IPS-NIHi7 (cell line): ENCODE results near the gene PCDHGA1.
"Not testable (repeated sequence)": the region's sequence is repeated elsewhere in the genome, so short reads cannot be mapped to it uniquely, and the experiment has no call there.

Experiments
- DNase-seq: peaks from one replicate; pipeline ENCODE4 v3.0.0; 2012; ENCODE audit warnings: mixed read lengths; ENCODE audit errors: extremely low spot score

The PCDHGA1 gene

GRCh38 chr5:141346017-141346416 is 15.7 kb downstream of the PCDHGA1 start:
- DNase-seq, result not testable (repeated sequence)

GRCh38 chr5:141349917-141350619 is 19.8 kb downstream of the PCDHGA1 start, which contains the start of gene PCDHGB1:
Gene PCDHGB1, plus strand, starts transcription at chr5:141350099. Its CDS starts 162 bp downstream, at chr5:141350261.
- peak; percentile 79 for DNase-seq

GRCh38 chr5:141351591-141351990 is 21.3 kb downstream of the PCDHGA1 start:
- no peak for DNase-seq

GRCh38 chr5:141354900-141355469 is 24.7 kb downstream of the PCDHGA1 start, which contains the start of gene PCDHGA4:
Gene PCDHGA4, plus strand, starts transcription at chr5:141355021. Its CDS starts 87 bp downstream, at chr5:141355108.
- DNase-seq, result no peak

- no peak for DNase-seq
Observed at GRCh38 chr5:141355641-141356040, 25.3 kb downstream of the PCDHGA1 start.

- no peak for DNase-seq
Observed at GRCh38 chr5:141356133-141356532, 25.8 kb downstream of the PCDHGA1 start.

GRCh38 chr5:141356950-141357349 is 26.6 kb downstream of the PCDHGA1 start:
- no peak for DNase-seq

GRCh38 chr5:141359790-141360426 is 29.6 kb downstream of the PCDHGA1 start, which contains the start of gene PCDHGB2:
Gene PCDHGB2, plus strand, starts transcription at chr5:141359994. Its CDS starts 142 bp downstream, at chr5:141360136.
- DNase-seq, result peak; percentile 71

GRCh38 chr5:141360685-141361084 is 30.4 kb downstream of the PCDHGA1 start:
- DNase-seq, result no peak

GRCh38 chr5:141362719-141363118 is 32.4 kb downstream of the PCDHGA1 start:
- DNase-seq, result no peak

- DNase-seq, result no peak
Observed at GRCh38 chr5:141363952-141364660, 33.8 kb downstream of the PCDHGA1 start, which contains the start of gene PCDHGA5. Gene PCDHGA5, plus strand, starts transcription at chr5:141364162. Its CDS starts 169 bp downstream, at chr5:141364331.

GRCh38 chr5:141366016-141366896 is 35.9 kb downstream of the PCDHGA1 start:
- no peak for DNase-seq

- DNase-seq, result no peak
Observed at GRCh38 chr5:141369994-141370848, 39.9 kb downstream of the PCDHGA1 start, which contains the start of gene PCDHGB3. Gene PCDHGB3, plus strand, starts transcription at chr5:141370242. Its CDS starts 153 bp downstream, at chr5:141370395.

GRCh38 chr5:141371572-141372475 is 41.5 kb downstream of the PCDHGA1 start:
- DNase-seq, result no peak

GRCh38 chr5:141373673-141374317 is 43.5 kb downstream of the PCDHGA1 start, which contains the start of gene PCDHGA6:
Gene PCDHGA6, plus strand, starts transcription at chr5:141373891. Its CDS starts 193 bp downstream, at chr5:141374084.
- DNase-seq, result no peak

- DNase-seq, result no peak
Observed at GRCh38 chr5:141374627-141375026, 44.3 kb downstream of the PCDHGA1 start.

GRCh38 chr5:141375444-141376155 is 45.3 kb downstream of the PCDHGA1 start:
- DNase-seq, result not testable (repeated sequence)
